K562 (cell line): ENCODE data around the gene TMEM120B. TPM values are rescaled to one million over a fixed set of nuclear protein-coding genes. Genes with fewer than 3 reads are reported as not detected.
A peak's percentile ranks its signal among the peaks of the same experiment; 100 is the strongest.

Source experiments
- MEF2D ChIP-seq: conservative IDR thresholded peaks from 2 replicates; pipeline ENCODE4 v1.6.1; 2016; ENCODE audit warnings: low read depth, missing genetic modification characterization, missing compliant biosample characterization
- POLR2H ChIP-seq: IDR thresholded peaks from 2 replicates; pipeline ENCODE4 v1.6.1; 2016; ENCODE audit warnings: missing genetic modification characterization, low read depth, mild to moderate bottlenecking, control low read depth, missing compliant biosample characterization, moderate library complexity
- RCOR1 ChIP-seq, 2 experiments: IDR thresholded peaks; 2 replicates each; pipeline ENCODE4 v1.6.1; 2012; ENCODE audit warnings: low read depth in 2 of 2, low read length in 2 of 2, borderline replicate concordance in 1 of 2, improper control_type of control experiment in 1 of 2
- XRCC5 ChIP-seq: fragments of 200-400 bp; formaldehyde crosslinking; IDR thresholded peaks from 2 replicates; pipeline ENCODE4 v1.6.1; 2017; ENCODE audit warnings: low read depth, mild to moderate bottlenecking, low read length
- ZNF57 ChIP-seq: fragments of 450-650 bp; formaldehyde crosslinking; IDR thresholded peaks from 2 replicates; pipeline ENCODE4 v1.4.0; 2020; ENCODE audit warnings: mild to moderate bottlenecking, moderate library complexity
- ZNF696 ChIP-seq: fragments of 250-450 bp; sonication (Bioruptor Pico); conservative IDR thresholded peaks from 2 replicates; pipeline ENCODE4 v1.4.0; 2020; ENCODE audit warnings: mild to moderate bottlenecking, moderate library complexity
- polyA plus RNA-seq, 8 experiments: library from polyadenylated mRNA; depleted of rRNA in 4 of 8; stranded (reverse) in 5 of 8; unstranded in 3 of 8; fragments of >200 nt; fragmentation: Nextera tagmentation in 2 of 8; fragmentation: Illumina TruSeq in 1 of 8; extraction: Ambion mirVana in 2 of 8; extraction: Trizol in 1 of 8; gene quantifications; 2 replicates each; pipeline versions ENCODE4 v1.2.1 to v1.2.3, GENCODE V29; 2011 to 2014; ENCODE audit warnings: inconsistent platforms in 1 of 8, missing spikeins in 1 of 8
- total RNA-seq, 7 experiments: library from RNA; depleted of rRNA in 6 of 7; stranded (reverse); fragments of >200 nt in 6 of 7; fragmentation: Illumina TruSeq in 2 of 7; extraction: Trizol in 2 of 7; gene quantifications; 2 replicates each; pipeline versions ENCODE4 v1.2.1 to v1.2.3, GENCODE V29; 2011 to 2021; ENCODE audit warnings: low replicate concordance in 1 of 7
- TF ChIP-seq, protein P1 (sequence below): sonication (generic); formaldehyde crosslinking; IDR thresholded peaks from 2 replicates; pipeline ENCODE4 v1.8.0; 2022; ENCODE audit warnings: missing genetic modification reagents, mild to moderate bottlenecking, borderline replicate concordance
- TF ChIP-seq, protein P2 (sequence below): sonication (generic); formaldehyde crosslinking; IDR thresholded peaks from 2 replicates; pipeline ENCODE4 v1.8.0; 2023; ENCODE audit warnings: missing genetic modification reagents, mild to moderate bottlenecking, borderline replicate concordance
- TF ChIP-seq, protein P3 (sequence below): fragments of 250-450 bp; sonication (Bioruptor Pico); IDR thresholded peaks from 2 replicates; pipeline ENCODE4 v1.8.0; 2021; ENCODE audit warnings: mild to moderate bottlenecking, moderate library complexity
- TF ChIP-seq, protein P4 (sequence below): sonication (generic); formaldehyde crosslinking; IDR thresholded peaks from 2 replicates; pipeline ENCODE4 v1.8.0; 2022; ENCODE audit warnings: mild to moderate bottlenecking, missing genetic modification reagents
- TF ChIP-seq, protein P5 (sequence below): sonication (generic); formaldehyde crosslinking; IDR thresholded peaks from 2 replicates; pipeline ENCODE4 v1.9.0; 2022; ENCODE audit warnings: mild to moderate bottlenecking, missing genetic modification reagents

Gene TMEM120B
- total and polyA plus RNA-seq, 9 of the 15 experiments (the other 6 are each of a cell fraction or from before 2014, with no cell fraction given): 1.7 to 18.6 (median 7.4) TPM

DNA sequence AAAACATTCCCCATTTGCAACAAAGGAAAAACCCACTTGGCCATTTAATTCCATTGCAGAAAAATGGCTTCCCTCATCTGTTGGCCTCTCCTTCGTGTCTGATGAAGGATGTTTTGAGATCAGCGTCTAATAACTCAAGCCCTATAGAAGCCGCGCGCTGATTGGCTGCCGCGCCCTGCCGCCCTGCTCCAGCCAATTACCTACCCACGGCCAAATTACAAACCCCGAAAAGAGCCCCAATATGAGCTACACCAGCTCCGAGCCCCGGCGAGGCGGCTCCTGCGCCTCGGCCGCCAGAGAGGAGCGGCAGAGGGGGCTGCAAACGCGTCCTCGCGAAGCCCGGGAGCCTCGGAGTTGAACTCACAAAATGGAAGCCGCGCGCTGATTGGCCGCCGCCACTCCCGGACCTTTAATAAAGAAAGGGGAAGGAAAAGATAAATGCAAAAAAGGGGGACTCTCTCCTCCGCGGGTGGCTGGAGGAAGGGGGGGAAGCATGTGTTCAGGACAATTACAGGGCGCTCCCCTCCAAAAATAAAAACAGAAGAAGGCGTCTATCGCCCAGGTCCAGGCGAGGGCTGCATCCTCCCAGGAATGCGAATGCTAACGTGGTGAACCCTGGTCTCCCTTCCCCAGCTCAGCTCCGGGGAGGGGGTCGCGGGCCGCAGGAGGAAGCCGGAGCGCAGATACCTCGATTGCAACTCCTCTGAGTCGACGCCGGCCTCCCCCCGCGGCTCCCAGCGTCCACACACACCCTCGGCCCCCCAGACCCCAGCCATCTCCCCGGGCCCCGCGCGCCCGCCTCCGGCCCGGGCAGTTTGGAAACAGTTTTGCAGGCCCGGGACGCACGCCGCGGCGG, 90.5 kb downstream of the TMEM120B start (continued):
- TF ChIP-seq, protein P1, sequence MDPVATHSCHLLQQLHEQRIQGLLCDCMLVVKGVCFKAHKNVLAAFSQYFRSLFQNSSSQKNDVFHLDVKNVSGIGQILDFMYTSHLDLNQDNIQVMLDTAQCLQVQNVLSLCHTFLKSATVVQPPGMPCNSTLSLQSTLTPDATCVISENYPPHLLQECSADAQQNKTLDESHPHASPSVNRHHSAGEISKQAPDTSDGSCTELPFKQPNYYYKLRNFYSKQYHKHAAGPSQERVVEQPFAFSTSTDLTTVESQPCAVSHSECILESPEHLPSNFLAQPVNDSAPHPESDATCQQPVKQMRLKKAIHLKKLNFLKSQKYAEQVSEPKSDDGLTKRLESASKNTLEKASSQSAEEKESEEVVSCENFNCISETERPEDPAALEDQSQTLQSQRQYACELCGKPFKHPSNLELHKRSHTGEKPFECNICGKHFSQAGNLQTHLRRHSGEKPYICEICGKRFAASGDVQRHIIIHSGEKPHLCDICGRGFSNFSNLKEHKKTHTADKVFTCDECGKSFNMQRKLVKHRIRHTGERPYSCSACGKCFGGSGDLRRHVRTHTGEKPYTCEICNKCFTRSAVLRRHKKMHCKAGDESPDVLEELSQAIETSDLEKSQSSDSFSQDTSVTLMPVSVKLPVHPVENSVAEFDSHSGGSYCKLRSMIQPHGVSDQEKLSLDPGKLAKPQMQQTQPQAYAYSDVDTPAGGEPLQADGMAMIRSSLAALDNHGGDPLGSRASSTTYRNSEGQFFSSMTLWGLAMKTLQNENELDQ (CRISPR knock-in tag): no peak
- peak; percentile 98 for TF ChIP-seq POLR2H (tag)
- TF ChIP-seq MEF2D: 0 out of 2 replicates have a peak, but pooled peaks have one; percentile 11
- TF ChIP-seq, protein P2, sequence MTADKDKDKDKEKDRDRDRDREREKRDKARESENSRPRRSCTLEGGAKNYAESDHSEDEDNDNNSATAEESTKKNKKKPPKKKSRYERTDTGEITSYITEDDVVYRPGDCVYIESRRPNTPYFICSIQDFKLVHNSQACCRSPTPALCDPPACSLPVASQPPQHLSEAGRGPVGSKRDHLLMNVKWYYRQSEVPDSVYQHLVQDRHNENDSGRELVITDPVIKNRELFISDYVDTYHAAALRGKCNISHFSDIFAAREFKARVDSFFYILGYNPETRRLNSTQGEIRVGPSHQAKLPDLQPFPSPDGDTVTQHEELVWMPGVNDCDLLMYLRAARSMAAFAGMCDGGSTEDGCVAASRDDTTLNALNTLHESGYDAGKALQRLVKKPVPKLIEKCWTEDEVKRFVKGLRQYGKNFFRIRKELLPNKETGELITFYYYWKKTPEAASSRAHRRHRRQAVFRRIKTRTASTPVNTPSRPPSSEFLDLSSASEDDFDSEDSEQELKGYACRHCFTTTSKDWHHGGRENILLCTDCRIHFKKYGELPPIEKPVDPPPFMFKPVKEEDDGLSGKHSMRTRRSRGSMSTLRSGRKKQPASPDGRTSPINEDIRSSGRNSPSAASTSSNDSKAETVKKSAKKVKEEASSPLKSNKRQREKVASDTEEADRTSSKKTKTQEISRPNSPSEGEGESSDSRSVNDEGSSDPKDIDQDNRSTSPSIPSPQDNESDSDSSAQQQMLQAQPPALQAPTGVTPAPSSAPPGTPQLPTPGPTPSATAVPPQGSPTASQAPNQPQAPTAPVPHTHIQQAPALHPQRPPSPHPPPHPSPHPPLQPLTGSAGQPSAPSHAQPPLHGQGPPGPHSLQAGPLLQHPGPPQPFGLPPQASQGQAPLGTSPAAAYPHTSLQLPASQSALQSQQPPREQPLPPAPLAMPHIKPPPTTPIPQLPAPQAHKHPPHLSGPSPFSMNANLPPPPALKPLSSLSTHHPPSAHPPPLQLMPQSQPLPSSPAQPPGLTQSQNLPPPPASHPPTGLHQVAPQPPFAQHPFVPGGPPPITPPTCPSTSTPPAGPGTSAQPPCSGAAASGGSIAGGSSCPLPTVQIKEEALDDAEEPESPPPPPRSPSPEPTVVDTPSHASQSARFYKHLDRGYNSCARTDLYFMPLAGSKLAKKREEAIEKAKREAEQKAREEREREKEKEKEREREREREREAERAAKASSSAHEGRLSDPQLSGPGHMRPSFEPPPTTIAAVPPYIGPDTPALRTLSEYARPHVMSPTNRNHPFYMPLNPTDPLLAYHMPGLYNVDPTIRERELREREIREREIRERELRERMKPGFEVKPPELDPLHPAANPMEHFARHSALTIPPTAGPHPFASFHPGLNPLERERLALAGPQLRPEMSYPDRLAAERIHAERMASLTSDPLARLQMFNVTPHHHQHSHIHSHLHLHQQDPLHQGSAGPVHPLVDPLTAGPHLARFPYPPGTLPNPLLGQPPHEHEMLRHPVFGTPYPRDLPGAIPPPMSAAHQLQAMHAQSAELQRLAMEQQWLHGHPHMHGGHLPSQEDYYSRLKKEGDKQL (CRISPR knock-in tag): no peak
- TF ChIP-seq, protein P3, sequence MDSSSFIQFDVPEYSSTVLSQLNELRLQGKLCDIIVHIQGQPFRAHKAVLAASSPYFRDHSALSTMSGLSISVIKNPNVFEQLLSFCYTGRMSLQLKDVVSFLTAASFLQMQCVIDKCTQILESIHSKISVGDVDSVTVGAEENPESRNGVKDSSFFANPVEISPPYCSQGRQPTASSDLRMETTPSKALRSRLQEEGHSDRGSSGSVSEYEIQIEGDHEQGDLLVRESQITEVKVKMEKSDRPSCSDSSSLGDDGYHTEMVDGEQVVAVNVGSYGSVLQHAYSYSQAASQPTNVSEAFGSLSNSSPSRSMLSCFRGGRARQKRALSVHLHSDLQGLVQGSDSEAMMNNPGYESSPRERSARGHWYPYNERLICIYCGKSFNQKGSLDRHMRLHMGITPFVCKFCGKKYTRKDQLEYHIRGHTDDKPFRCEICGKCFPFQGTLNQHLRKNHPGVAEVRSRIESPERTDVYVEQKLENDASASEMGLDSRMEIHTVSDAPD (CRISPR knock-in tag): no peak
- TF ChIP-seq ZNF57 (CRISPR knock-in tag): no peak
- TF ChIP-seq ZNF696 (CRISPR knock-in tag): no peak
- TF ChIP-seq, protein P4, sequence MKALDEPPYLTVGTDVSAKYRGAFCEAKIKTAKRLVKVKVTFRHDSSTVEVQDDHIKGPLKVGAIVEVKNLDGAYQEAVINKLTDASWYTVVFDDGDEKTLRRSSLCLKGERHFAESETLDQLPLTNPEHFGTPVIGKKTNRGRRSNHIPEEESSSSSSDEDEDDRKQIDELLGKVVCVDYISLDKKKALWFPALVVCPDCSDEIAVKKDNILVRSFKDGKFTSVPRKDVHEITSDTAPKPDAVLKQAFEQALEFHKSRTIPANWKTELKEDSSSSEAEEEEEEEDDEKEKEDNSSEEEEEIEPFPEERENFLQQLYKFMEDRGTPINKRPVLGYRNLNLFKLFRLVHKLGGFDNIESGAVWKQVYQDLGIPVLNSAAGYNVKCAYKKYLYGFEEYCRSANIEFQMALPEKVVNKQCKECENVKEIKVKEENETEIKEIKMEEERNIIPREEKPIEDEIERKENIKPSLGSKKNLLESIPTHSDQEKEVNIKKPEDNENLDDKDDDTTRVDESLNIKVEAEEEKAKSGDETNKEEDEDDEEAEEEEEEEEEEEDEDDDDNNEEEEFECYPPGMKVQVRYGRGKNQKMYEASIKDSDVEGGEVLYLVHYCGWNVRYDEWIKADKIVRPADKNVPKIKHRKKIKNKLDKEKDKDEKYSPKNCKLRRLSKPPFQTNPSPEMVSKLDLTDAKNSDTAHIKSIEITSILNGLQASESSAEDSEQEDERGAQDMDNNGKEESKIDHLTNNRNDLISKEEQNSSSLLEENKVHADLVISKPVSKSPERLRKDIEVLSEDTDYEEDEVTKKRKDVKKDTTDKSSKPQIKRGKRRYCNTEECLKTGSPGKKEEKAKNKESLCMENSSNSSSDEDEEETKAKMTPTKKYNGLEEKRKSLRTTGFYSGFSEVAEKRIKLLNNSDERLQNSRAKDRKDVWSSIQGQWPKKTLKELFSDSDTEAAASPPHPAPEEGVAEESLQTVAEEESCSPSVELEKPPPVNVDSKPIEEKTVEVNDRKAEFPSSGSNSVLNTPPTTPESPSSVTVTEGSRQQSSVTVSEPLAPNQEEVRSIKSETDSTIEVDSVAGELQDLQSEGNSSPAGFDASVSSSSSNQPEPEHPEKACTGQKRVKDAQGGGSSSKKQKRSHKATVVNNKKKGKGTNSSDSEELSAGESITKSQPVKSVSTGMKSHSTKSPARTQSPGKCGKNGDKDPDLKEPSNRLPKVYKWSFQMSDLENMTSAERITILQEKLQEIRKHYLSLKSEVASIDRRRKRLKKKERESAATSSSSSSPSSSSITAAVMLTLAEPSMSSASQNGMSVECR (CRISPR knock-in tag): peak; percentile 73; the same call in 1 of the 2 replicates
- TF ChIP-seq, protein P5, sequence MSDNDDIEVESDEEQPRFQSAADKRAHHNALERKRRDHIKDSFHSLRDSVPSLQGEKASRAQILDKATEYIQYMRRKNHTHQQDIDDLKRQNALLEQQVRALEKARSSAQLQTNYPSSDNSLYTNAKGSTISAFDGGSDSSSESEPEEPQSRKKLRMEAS (CRISPR knock-in tag): peak; percentile 63
- TF ChIP-seq RCOR1 (IDR thresholded peaks at IDR 0.05; ENCODE audit: borderline replicate concordance in 1 of 2, low read depth in 2 of 2, low read length in 2 of 2): peak in 1 of 2 experiments; percentile 73; a peak in 2 of 4 replicates
- 0 out of 2 replicates have a peak, but pooled peaks have one; percentile 24 for TF ChIP-seq XRCC5
